HepG2 (cell line): Measurements from ENCODE around the gene FCHO1. TPM values are rescaled to one million over a fixed set of nuclear protein-coding genes. Genes with fewer than 3 reads are reported as not detected.
A peak's percentile ranks its signal among the peaks of the same experiment; 100 is the strongest.

Source experiments
- AHR ChIP-seq: IDR thresholded peaks from 2 replicates; pipeline ENCODE4 v1.6.1; 2018; ENCODE audit warnings: missing genetic modification reagents, missing compliant biosample characterization
- CHD2 ChIP-seq: IDR thresholded peaks from 2 replicates; pipeline ENCODE4 v1.6.1; 2011; ENCODE audit warnings: low read depth, low read length, improper control_type of control experiment
- ELF1 ChIP-seq: sonication (generic); formaldehyde crosslinking; IDR thresholded peaks from 2 replicates; pipeline ENCODE4 v1.4.0; 2020; ENCODE audit warnings: missing genetic modification reagents
- HES4 ChIP-seq: sonication (generic); formaldehyde crosslinking; IDR thresholded peaks from 2 replicates; pipeline ENCODE4 v1.9.0; 2021; ENCODE audit warnings: mild to moderate bottlenecking, missing genetic modification reagents, borderline replicate concordance
- KLF6 ChIP-seq: IDR thresholded peaks from 2 replicates; pipeline ENCODE4 v1.8.0; 2016; ENCODE audit warnings: missing biosample characterization, missing genetic modification reagents
- MTA1 ChIP-seq: sonication (generic); formaldehyde crosslinking; IDR thresholded peaks from 2 replicates; pipeline ENCODE4 v1.4.0; 2020; ENCODE audit warnings: missing genetic modification reagents, mild to moderate bottlenecking, borderline replicate concordance
- RCOR2 ChIP-seq: IDR thresholded peaks from 2 replicates; pipeline ENCODE4 v1.6.1; 2016; ENCODE audit warnings: missing biosample characterization, missing genetic modification reagents
- SP4 ChIP-seq: sonication (generic); formaldehyde crosslinking; IDR thresholded peaks from 2 replicates; pipeline ENCODE4 v1.8.1; 2023; ENCODE audit warnings: mild to moderate bottlenecking, missing genetic modification reagents
- ZNF264 ChIP-seq: sonication (generic); formaldehyde crosslinking; IDR thresholded peaks from 2 replicates; pipeline ENCODE4 v1.4.0; 2020; ENCODE audit warnings: missing genetic modification reagents
- ZNF292 ChIP-seq: sonication (generic); formaldehyde crosslinking; IDR thresholded peaks from 2 replicates; pipeline ENCODE4 v1.8.1; 2022; ENCODE audit warnings: mild to moderate bottlenecking, low read depth, missing genetic modification reagents, borderline replicate concordance
- ZNF383 ChIP-seq: sonication (generic); formaldehyde crosslinking; IDR thresholded peaks from 2 replicates; pipeline ENCODE4 v1.4.0; 2020; ENCODE audit warnings: missing genetic modification reagents, mild to moderate bottlenecking, borderline replicate concordance
- ZNF501 ChIP-seq: sonication (generic); formaldehyde crosslinking; IDR thresholded peaks from 2 replicates; pipeline ENCODE4 v1.5.1; 2020; ENCODE audit warnings: mild to moderate bottlenecking, moderate library complexity, missing genetic modification reagents
- ZNF83 ChIP-seq: sonication (generic); formaldehyde crosslinking; IDR thresholded peaks from 2 replicates; pipeline ENCODE4 v1.4.0; 2020; ENCODE audit warnings: missing genetic modification reagents, mild to moderate bottlenecking, borderline replicate concordance
- ZNF841 ChIP-seq: sonication (generic); formaldehyde crosslinking; IDR thresholded peaks from 2 replicates; pipeline ENCODE4 v1.8.1; 2023; ENCODE audit warnings: missing genetic modification reagents, borderline replicate concordance
- polyA plus RNA-seq, 8 experiments: library from polyadenylated mRNA; depleted of rRNA in 3 of 8; stranded (reverse) in 7 of 8; unstranded in 1 of 8; fragments of >200 nt; fragmentation: Illumina TruSeq in 4 of 8; extraction: Trizol in 4 of 8; gene quantifications; 2 replicates each; pipeline versions ENCODE4 v1.2.1 to v1.2.3, GENCODE V29; 2011 to 2016; ENCODE audit warnings: low read depth in 4 of 8, missing spikeins in 1 of 8, mixed read lengths in 1 of 8; ENCODE audit not compliant: insufficient read depth in 1 of 8
- total RNA-seq, 5 experiments: library from RNA; depleted of rRNA; stranded (reverse); fragments of >200 nt; fragmentation: Illumina TruSeq; extraction: Trizol; gene quantifications; 2 replicates each; pipeline ENCODE4 v1.2.3, GENCODE V29; 2016; ENCODE audit warnings: low read depth in 1 of 5
- TF ChIP-seq, protein P1 (sequence below): sonication (generic); formaldehyde crosslinking; conservative IDR thresholded peaks from 2 replicates; pipeline ENCODE4 v1.8.0; 2022; ENCODE audit warnings: low read depth, missing genetic modification reagents
- TF ChIP-seq, protein P2 (sequence below): sonication (generic); formaldehyde crosslinking; IDR thresholded peaks from 2 replicates; pipeline ENCODE4 v1.4.0; 2020; ENCODE audit warnings: missing genetic modification reagents
- TF ChIP-seq, protein P3 (sequence below): IDR thresholded peaks from 2 replicates; pipeline ENCODE4 v1.6.1; 2016; ENCODE audit warnings: low read depth, control low read depth

The FCHO1 gene
- total and polyA plus RNA-seq, 2 of the 13 experiments (the other 11 are each of a cell fraction or from before 2014, with no cell fraction given), result 1.3 to 3.1 TPM

DNA sequence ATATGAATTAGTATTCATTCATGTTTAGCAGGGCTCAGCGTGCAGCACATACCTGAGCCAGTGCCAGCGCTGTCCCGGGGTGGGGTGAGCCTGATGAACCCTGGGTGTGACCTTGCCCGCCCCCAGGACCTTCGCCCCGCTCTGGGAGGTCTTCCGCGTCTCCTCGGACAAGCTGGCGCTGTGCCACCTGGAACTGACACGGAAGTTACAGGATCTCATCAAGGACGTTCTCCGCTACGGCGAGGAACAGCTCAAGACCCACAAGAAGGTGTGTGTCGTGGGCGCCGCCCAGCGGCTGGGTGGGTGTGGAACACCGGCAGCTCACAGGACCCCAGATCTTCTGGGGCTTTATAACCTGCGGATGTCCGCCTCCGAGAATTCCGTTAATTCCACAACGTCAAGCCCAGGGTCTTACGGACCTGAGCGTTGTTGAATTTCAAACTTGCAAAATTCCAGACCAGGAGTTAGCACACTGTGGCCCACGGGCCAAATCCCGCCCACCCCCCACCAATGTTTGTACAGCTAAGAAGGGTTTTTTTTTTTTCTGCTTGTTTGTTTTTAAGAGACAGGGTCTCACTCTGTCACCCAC is 15.4 kb downstream of the FCHO1 start (continued):
- TF ChIP-seq, protein P1, sequence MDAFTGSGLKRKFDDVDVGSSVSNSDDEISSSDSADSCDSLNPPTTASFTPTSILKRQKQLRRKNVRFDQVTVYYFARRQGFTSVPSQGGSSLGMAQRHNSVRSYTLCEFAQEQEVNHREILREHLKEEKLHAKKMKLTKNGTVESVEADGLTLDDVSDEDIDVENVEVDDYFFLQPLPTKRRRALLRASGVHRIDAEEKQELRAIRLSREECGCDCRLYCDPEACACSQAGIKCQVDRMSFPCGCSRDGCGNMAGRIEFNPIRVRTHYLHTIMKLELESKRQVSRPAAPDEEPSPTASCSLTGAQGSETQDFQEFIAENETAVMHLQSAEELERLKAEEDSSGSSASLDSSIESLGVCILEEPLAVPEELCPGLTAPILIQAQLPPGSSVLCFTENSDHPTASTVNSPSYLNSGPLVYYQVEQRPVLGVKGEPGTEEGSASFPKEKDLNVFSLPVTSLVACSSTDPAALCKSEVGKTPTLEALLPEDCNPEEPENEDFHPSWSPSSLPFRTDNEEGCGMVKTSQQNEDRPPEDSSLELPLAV, result no peak
- no peak; the same call in 1 of the 2 replicates for TF ChIP-seq SP4 (CRISPR knock-in tag)
- no peak for TF ChIP-seq CHD2
- no peak for TF ChIP-seq HES4 (CRISPR knock-in tag)
- peak; percentile 63 for TF ChIP-seq ZNF501
- TF ChIP-seq AHR (CRISPR knock-in tag), result 0 out of 2 replicates have a peak, but pooled peaks have one; percentile 46
- no peak for TF ChIP-seq ZNF264 (CRISPR knock-in tag)
- no peak for TF ChIP-seq KLF6 (CRISPR knock-in tag)
- TF ChIP-seq, protein P2, sequence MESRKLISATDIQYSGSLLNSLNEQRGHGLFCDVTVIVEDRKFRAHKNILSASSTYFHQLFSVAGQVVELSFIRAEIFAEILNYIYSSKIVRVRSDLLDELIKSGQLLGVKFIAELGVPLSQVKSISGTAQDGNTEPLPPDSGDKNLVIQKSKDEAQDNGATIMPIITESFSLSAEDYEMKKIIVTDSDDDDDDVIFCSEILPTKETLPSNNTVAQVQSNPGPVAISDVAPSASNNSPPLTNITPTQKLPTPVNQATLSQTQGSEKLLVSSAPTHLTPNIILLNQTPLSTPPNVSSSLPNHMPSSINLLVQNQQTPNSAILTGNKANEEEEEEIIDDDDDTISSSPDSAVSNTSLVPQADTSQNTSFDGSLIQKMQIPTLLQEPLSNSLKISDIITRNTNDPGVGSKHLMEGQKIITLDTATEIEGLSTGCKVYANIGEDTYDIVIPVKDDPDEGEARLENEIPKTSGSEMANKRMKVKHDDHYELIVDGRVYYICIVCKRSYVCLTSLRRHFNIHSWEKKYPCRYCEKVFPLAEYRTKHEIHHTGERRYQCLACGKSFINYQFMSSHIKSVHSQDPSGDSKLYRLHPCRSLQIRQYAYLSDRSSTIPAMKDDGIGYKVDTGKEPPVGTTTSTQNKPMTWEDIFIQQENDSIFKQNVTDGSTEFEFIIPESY, result peak; percentile 31; the same call in 1 of the 2 replicates
- TF ChIP-seq RCOR2 (CRISPR knock-in tag), result no peak
- TF ChIP-seq ZNF841 (CRISPR knock-in tag), result no peak
- no peak for TF ChIP-seq ZNF383 (CRISPR knock-in tag)
- no peak for TF ChIP-seq ZNF292 (CRISPR knock-in tag)
- TF ChIP-seq, protein P3, sequence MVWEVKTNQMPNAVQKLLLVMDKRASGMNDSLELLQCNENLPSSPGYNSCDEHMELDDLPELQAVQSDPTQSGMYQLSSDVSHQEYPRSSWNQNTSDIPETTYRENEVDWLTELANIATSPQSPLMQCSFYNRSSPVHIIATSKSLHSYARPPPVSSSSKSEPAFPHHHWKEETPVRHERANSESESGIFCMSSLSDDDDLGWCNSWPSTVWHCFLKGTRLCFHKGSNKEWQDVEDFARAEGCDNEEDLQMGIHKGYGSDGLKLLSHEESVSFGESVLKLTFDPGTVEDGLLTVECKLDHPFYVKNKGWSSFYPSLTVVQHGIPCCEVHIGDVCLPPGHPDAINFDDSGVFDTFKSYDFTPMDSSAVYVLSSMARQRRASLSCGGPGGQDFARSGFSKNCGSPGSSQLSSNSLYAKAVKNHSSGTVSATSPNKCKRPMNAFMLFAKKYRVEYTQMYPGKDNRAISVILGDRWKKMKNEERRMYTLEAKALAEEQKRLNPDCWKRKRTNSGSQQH, result no peak
- TF ChIP-seq ELF1 (CRISPR knock-in tag), result peak; percentile 84
- no peak for TF ChIP-seq ZNF83 (CRISPR knock-in tag)
- TF ChIP-seq MTA1, result peak; percentile 90; the same call in 1 of the 2 replicates
